GM10266 (cell line): ENCODE results near the gene TMEM45A.

ENCODE experiments used
- DNase-seq: peaks from one replicate; pipeline ENCODE4 v3.0.0; 2012; ENCODE audit errors: extremely low spot score
- TF ChIP-seq, protein P1 (sequence below): IDR thresholded peaks from 2 replicates; pipeline ENCODE4 v1.5.1; 2012; ENCODE audit warnings: mild to moderate bottlenecking, low read depth; ENCODE audit not compliant: control insufficient read depth, insufficient read depth; ENCODE audit errors: missing control alignments

TMEM45A gene

DNA sequence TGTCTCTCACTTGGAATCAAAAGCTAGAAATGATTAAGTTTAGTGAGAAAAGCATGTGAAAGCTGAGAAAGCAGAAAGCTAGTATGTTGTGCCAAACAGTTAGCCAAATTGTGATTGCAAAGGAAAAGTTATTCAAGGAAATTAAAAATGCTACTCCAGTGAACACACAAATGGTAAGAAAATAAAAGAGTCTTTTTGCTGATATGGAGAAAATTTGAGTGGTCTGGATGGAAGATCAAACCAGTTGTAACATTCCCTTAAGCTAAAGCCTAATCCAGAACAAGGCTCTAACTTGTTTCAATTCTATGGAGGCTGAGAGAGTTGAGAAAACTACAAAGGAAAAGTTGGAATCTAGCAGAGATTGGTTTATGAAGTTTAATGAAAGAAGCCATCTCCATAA is 128.8 kb downstream of the TMEM45A start:
- DNase-seq = no peak
- TF ChIP-seq, protein P1, sequence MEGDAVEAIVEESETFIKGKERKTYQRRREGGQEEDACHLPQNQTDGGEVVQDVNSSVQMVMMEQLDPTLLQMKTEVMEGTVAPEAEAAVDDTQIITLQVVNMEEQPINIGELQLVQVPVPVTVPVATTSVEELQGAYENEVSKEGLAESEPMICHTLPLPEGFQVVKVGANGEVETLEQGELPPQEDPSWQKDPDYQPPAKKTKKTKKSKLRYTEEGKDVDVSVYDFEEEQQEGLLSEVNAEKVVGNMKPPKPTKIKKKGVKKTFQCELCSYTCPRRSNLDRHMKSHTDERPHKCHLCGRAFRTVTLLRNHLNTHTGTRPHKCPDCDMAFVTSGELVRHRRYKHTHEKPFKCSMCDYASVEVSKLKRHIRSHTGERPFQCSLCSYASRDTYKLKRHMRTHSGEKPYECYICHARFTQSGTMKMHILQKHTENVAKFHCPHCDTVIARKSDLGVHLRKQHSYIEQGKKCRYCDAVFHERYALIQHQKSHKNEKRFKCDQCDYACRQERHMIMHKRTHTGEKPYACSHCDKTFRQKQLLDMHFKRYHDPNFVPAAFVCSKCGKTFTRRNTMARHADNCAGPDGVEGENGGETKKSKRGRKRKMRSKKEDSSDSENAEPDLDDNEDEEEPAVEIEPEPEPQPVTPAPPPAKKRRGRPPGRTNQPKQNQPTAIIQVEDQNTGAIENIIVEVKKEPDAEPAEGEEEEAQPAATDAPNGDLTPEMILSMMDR = no peak
